Upper lobe of left lung (tissue), 4 donors: Measurements from ENCODE around the gene KBTBD13.
"Not testable (repeated sequence)": the region's sequence is repeated elsewhere in the genome, so short reads cannot be mapped to it uniquely, and the experiment has no call there.

Experiments
- CTCF ChIP-seq, 6 experiments: fragments of 450-650 bp in 4 of 6; fragments of 200-600 bp in 2 of 6; sonication (generic) in 2 of 6; IDR thresholded peaks; one replicate each; pipeline ENCODE4 v1.5.1; 2016 to 2019; ENCODE audit warnings: antibody characterized with exemption in 6 of 6
- EP300 ChIP-seq, 4 donors: sonication (generic); formaldehyde crosslinking; IDR thresholded peaks; one replicate each; pipeline ENCODE4 v1.5.1; 2017; ENCODE audit warnings: antibody characterized with exemption in 4 of 4, control low read depth in 2 of 4
- POLR2A ChIP-seq, 4 donors: fragments of 450-650 bp; IDR thresholded peaks; one replicate each; pipeline ENCODE4 v1.5.1; 2016 to 2017; ENCODE audit warnings: antibody characterized with exemption in 4 of 4, mild to moderate bottlenecking in 2 of 4

GRCh38 chr15:65044218-65044617, 32.3 kb upstream of the KBTBD13 start:
- not testable (repeated sequence) for TF ChIP-seq CTCF, POLR2A, EP300 (IDR thresholded peaks at IDR 0.05)
